Ovary (tissue), 9 donors: ENCODE data around the gene ALDH1A3. TPM values are rescaled to one million over a fixed set of nuclear protein-coding genes. Genes with fewer than 3 reads are reported as not detected.

Experiments used
- DNase-seq, 5 donors: peaks; one replicate each; pipeline ENCODE4 v3.0.0-alpha.2; 2019 to 2020
- H3K27ac ChIP-seq, 2 donors: fragments of 200-600 bp; one replicate each; pipeline versions ENCODE4 v1.5.1 to v1.8.0; 2019 to 2022
- H3K27me3 ChIP-seq: fragments of 200-600 bp; one replicate; pipeline ENCODE4 v1.8.0; 2022
- H3K36me3 ChIP-seq: fragments of 200-600 bp; sonication (generic); one replicate; pipeline ENCODE4 v1.5.1; 2019
- H3K4me1 ChIP-seq: one replicate; pipeline ENCODE4 v1.8.1; 2013; ENCODE audit warnings: mild to moderate bottlenecking, moderate library complexity; ENCODE audit not compliant: insufficient read depth
- H3K4me3 ChIP-seq: fragments of 200-600 bp; sonication (generic); one replicate; pipeline ENCODE4 v1.5.1; 2017
- H3K9me3 ChIP-seq, 2 donors: fragments of 200-600 bp in 1 of 2; sonication (generic) in 1 of 2; one replicate each; pipeline versions ENCODE4 v1.5.1 to v1.8.1; 2013 to 2019; ENCODE audit warnings: mild to moderate bottlenecking in 1 of 2, moderate library complexity in 1 of 2
- EP300 ChIP-seq: sonication (generic); formaldehyde crosslinking; IDR thresholded peaks from one replicate; pipeline ENCODE4 v1.6.1; 2017; ENCODE audit warnings: antibody characterized with exemption
- POLR2A ChIP-seq: fragments of 450-650 bp; IDR thresholded peaks from one replicate; pipeline ENCODE4 v1.6.1; 2017; ENCODE audit warnings: antibody characterized with exemption, mild to moderate bottlenecking, moderate library complexity
- WGBS, 3 donors: extraction: QIAGEN DNeasy Blood & Tissue Kit in 1 of 3; methylation state at CpG; one replicate each; pipeline versions ENCODE4 v1.1.5 to v1.1.7; 2013 to 2017; 5-methylcytosine and 5-hydroxymethylcytosine counted together
- intact Hi-C, 4 donors: fragments of 100-400 bp; cut with DNase I; formaldehyde crosslinking; loops; one replicate each; pipeline versions ENCODE4 v1.11.0 to v1.15.1; 2022 to 2023
- polyA plus RNA-seq, 2 donors: library from polyadenylated mRNA; stranded (reverse); fragments of 200-250 nt in 1 of 2; fragments of 350-450 nt in 1 of 2; fragmentation: Illumina TruSeq in 1 of 2; extraction: RNeasy Lipid Tissue Mini Kit (QIAGEN cat#74804) in 1 of 2; gene quantifications; one replicate each; pipeline ENCODE4 v1.2.3, GENCODE V29; 2013 to 2014
- total RNA-seq, 7 donors: library from RNA; depleted of rRNA in 2 of 7; stranded (reverse); fragments of >200 nt in 2 of 7; fragmentation: NEBNext Ultra II Directional in 3 of 7; extraction: Animal tissue kit (Norgen Biotek cat#: 25700) in 3 of 7; gene quantifications; one replicate each; pipeline versions ENCODE4 v1.1.0 to v1.2.4, GENCODE V29; 2016 to 2023
- TF ChIP-seq, protein P1 (sequence below), 3 donors: fragments of 450-650 bp in 2 of 3; fragments of 200-600 bp in 1 of 3; IDR thresholded peaks; one replicate each; pipeline versions ENCODE4 v1.5.1 to v1.8.0; 2016 to 2022; ENCODE audit warnings: antibody characterized with exemption in 3 of 3, mild to moderate bottlenecking in 1 of 3
- donor health status: DM: no; HTN: no; CAD: no; lungs with moderate emphysema.
- donor health status: DM: no; HTN: no; CAD: no.
- donor health status: Bipolar disorder and iron deficiency.
- donor health status: DM: yes; HTN: yes; CAD: no.
- donor health status: DM: no; HTN: no; CAD: no.
- donor health status: DM: yes; HTN: yes; CAD: no.

ALDH1A3 gene
- total and polyA plus RNA-seq, 9 donors: 2.2 to 73.2 (median 9.9) TPM

- no peak for DNase-seq
- Histone ChIP-seq H3K36me3 (no peaks in the 10 kb centered on the region), H3K27ac (no peak overlapping the region), H3K9me3 (no peaks in the 10 kb centered on the region), H3K27me3 (no peaks in the 10 kb centered on the region), H3K4me3 (no peak overlapping the region), H3K4me1 (no peaks in the 10 kb centered on the region)
- 66 to 76% (median 69%) methylated on average over 7 of the region's 7 CpGs for WGBS, 3 donors
- intact Hi-C loops: no loop called here
- no peak for TF ChIP-seq POLR2A
- TF ChIP-seq EP300: no peak
- TF ChIP-seq, protein P1, sequence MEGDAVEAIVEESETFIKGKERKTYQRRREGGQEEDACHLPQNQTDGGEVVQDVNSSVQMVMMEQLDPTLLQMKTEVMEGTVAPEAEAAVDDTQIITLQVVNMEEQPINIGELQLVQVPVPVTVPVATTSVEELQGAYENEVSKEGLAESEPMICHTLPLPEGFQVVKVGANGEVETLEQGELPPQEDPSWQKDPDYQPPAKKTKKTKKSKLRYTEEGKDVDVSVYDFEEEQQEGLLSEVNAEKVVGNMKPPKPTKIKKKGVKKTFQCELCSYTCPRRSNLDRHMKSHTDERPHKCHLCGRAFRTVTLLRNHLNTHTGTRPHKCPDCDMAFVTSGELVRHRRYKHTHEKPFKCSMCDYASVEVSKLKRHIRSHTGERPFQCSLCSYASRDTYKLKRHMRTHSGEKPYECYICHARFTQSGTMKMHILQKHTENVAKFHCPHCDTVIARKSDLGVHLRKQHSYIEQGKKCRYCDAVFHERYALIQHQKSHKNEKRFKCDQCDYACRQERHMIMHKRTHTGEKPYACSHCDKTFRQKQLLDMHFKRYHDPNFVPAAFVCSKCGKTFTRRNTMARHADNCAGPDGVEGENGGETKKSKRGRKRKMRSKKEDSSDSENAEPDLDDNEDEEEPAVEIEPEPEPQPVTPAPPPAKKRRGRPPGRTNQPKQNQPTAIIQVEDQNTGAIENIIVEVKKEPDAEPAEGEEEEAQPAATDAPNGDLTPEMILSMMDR (IDR thresholded peaks at IDR 0.05): no peak
Measured at GRCh38 chr15:100944244-100944895, 64.7 kb downstream of the ALDH1A3 start.

DNA sequence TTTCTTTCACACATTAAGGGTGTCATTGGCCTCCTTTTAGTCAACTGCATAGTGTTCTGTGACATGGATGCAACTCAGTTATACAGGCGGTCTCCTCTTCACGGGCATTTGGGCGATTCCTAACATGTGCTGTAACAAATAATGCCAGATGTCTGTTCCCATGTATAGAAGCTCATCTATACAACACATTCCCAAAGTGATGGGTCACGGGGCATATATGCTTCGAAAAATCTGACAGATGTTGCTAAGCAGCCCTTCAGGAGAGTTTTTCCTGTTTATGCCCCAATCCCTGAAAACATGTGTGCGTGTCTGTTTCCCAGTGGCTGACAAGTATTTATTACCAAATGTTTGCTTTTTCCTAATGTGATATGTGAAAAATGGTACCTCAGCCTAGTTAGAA, 65.4 kb downstream of the ALDH1A3 start:
- no peak for DNase-seq
- WGBS, 3 donors: 91 to 97% (median 94%) methylated on average over 6 of the region's 6 CpGs
- H3K4me1 ChIP-seq: no peaks in the 10 kb centered on the region
- no peaks in the 10 kb centered on the region for H3K36me3 ChIP-seq
- H3K4me3 ChIP-seq: no peak overlapping the region
- TF ChIP-seq EP300: no peak
- TF ChIP-seq POLR2A: no peak
- TF ChIP-seq, protein P1 (IDR thresholded peaks at IDR 0.05): no peak
- no peaks in the 10 kb centered on the region for H3K9me3 ChIP-seq
- H3K27ac ChIP-seq: no peak overlapping the region
- intact Hi-C loops: no loop called here
- H3K27me3 ChIP-seq: no peaks in the 10 kb centered on the region

DNA sequence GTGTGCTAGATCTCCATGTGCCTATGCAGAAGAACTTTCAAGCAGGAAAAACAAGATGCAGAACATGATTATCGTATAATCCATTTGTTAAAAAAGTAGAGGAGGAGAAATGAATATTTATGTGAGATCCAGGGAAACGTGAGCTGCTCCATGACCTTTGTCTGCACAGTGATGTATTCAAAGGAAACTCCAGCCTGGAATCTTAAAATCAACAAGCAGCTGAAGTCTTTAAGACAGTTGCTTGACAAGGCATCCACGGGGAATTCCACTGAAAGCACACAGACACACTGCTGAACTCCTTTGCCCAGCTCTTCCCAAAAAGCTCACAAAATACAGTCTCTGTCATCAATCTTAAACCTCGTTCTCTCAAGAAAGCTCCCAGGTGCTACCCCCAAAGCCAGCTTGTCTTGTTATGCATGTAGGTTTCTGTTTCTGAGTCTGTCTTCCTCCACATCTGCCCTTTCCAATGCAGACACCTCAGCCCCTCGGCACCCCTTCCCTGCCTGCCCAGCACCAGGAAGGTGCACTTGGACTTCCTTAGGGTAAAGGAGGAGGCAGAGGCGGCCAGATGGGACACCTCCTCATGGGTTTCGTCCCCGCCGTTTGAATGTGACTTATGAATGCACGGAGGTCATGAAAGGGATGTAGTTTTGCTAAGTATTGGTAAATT, 68.3 kb downstream of the ALDH1A3 start:
- H3K27ac ChIP-seq: no peak overlapping the region
- H3K36me3 ChIP-seq: no peaks in the 10 kb centered on the region
- H3K9me3 ChIP-seq: no peaks in the 10 kb centered on the region
- H3K4me3 ChIP-seq: no peak overlapping the region
- intact Hi-C loops: no loop called here
- no peak for DNase-seq
- TF ChIP-seq POLR2A (no peak), EP300 (no peak)
- TF ChIP-seq, protein P1 (IDR thresholded peaks at IDR 0.05): no peak
- no peaks in the 10 kb centered on the region for H3K4me1 ChIP-seq
- 76 to 77% (median 76%) methylated on average over 10 of the region's 10 CpGs for WGBS, 3 donors
- no peaks in the 10 kb centered on the region for H3K27me3 ChIP-seq

DNA sequence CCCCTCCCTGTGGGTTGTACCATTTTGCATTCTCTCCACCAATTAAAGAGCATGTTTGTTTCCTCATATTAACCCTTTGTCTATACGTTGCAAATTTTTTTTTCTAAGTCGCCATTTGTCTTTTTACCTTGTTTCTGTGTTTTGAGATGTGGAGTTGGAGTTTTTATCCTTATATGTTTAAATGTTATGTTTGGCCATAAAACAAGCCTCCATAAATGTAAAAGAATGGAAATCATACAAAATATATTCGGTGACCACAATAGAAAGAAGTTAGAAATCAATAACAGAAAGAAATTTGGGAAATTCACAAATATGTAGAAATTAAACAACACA, 68.8 kb downstream of the ALDH1A3 start:
- intact Hi-C loops: no loop called here
- TF ChIP-seq, protein P1 (IDR thresholded peaks at IDR 0.05): no peak
- TF ChIP-seq POLR2A (no peak), EP300 (no peak)
- WGBS, 3 donors: 91 to 96% (median 93%) methylated on average over 3 of the region's 3 CpGs

More for the DNA sequence above, 68.8 kb downstream of the ALDH1A3 start:
- H3K27me3 ChIP-seq: no peaks in the 10 kb centered on the region
- no peaks in the 10 kb centered on the region for H3K4me1 ChIP-seq
- DNase-seq: no peak
- H3K4me3 ChIP-seq: no peak overlapping the region
- H3K9me3 ChIP-seq: no peaks in the 10 kb centered on the region
- H3K27ac ChIP-seq: no peak overlapping the region
- H3K36me3 ChIP-seq: no peaks in the 10 kb centered on the region
